Measurements from ENCODE around the gene ISLR2. TPM values are rescaled to one million over a fixed set of nuclear protein-coding genes. Genes with fewer than 3 reads are reported as not detected.

ISLR2 gene
- total RNA-seq, 1 donor from 2014 or later: 9.6 TPM

DNA sequence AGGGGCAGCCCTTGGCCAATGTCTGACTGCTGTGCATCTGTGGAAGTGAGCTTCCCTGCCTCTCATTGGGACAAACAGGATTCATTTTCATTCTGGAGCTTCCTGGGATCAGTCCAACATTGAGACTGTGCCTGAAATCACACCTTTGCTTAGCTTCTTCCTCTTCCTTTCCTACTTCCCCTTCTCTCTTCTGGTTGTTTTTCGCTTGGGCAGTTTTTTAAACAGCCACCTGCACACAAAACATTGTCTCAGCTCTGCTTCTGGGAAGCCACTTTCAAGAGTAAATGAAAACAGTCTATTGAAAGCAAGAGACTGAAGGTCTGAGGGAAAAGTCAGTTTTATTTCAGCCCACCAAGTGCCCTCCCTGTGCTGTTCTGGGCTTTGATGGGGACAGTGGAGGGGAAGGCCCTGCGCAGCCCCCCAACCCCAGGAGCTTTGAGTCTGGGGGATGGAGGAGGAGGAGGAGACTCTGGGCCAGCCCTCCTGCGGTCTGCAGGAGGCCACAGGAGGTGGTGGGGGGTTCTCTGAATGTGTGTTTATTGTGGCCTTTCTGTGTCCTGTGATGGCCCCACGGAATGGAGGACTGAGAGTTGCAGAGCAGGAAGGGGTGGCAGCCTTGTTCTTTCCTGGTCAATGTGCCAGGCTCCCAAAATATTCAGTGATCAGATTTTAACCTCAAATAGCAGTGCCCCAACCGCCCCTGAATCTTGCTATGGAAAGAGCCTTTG is 7.8 kb upstream of the ISLR2 start:
- no peaks in the 10 kb centered on the region for H3K9me3 Mint-ChIP-seq
- peaks cover 34% of the 10 kb centered on the region for H3K27me3 Mint-ChIP-seq (ENCODE audit: low read depth)
- H3K4me1 Mint-ChIP-seq: peaks cover 24% of the 10 kb centered on the region
- DNase-seq (ENCODE audit: low read depth, low spot score): no peak
- no peak overlapping the region for H3K27ac Mint-ChIP-seq (ENCODE audit: unreplicated experiment)
- TF ChIP-seq, protein P1, sequence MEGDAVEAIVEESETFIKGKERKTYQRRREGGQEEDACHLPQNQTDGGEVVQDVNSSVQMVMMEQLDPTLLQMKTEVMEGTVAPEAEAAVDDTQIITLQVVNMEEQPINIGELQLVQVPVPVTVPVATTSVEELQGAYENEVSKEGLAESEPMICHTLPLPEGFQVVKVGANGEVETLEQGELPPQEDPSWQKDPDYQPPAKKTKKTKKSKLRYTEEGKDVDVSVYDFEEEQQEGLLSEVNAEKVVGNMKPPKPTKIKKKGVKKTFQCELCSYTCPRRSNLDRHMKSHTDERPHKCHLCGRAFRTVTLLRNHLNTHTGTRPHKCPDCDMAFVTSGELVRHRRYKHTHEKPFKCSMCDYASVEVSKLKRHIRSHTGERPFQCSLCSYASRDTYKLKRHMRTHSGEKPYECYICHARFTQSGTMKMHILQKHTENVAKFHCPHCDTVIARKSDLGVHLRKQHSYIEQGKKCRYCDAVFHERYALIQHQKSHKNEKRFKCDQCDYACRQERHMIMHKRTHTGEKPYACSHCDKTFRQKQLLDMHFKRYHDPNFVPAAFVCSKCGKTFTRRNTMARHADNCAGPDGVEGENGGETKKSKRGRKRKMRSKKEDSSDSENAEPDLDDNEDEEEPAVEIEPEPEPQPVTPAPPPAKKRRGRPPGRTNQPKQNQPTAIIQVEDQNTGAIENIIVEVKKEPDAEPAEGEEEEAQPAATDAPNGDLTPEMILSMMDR (conservative IDR thresholded peaks at IDR 0.05): no peak
- no peaks in the 10 kb centered on the region for H3K36me3 Mint-ChIP-seq (ENCODE audit: low read depth)
- peak overlapping the region; percentile 47 for H3K4me3 Mint-ChIP-seq

GRCh38 chr15:74123131-74123429 is 7.3 kb upstream of the ISLR2 start:
- H3K4me1 Mint-ChIP-seq: peaks cover 24% of the 10 kb centered on the region
- H3K9me3 Mint-ChIP-seq: no peaks in the 10 kb centered on the region
- TF ChIP-seq, protein P1 (conservative IDR thresholded peaks at IDR 0.05): no peak
- H3K4me3 Mint-ChIP-seq: peak overlapping the region; percentile 47
- no peak overlapping the region for H3K27ac Mint-ChIP-seq (ENCODE audit: unreplicated experiment)
- DNase-seq (ENCODE audit: low read depth, low spot score): no peak
- H3K36me3 Mint-ChIP-seq (ENCODE audit: low read depth): no peaks in the 10 kb centered on the region
- H3K27me3 Mint-ChIP-seq (ENCODE audit: low read depth): peaks cover 35% of the 10 kb centered on the region

GRCh38 chr15:74123658-74124057 is 6.7 kb upstream of the ISLR2 start:
- H3K27ac Mint-ChIP-seq (ENCODE audit: unreplicated experiment): no peak overlapping the region
- peaks cover 24% of the 10 kb centered on the region for H3K4me1 Mint-ChIP-seq
- H3K36me3 Mint-ChIP-seq (ENCODE audit: low read depth): no peaks in the 10 kb centered on the region

GRCh38 chr15:74124196-74124595 is 6.2 kb upstream of the ISLR2 start:
- H3K4me1 Mint-ChIP-seq: peaks cover 28% of the 10 kb centered on the region
- H3K9me3 Mint-ChIP-seq: no peaks in the 10 kb centered on the region
- no peaks in the 10 kb centered on the region for H3K36me3 Mint-ChIP-seq (ENCODE audit: low read depth)
- DNase-seq (ENCODE audit: low read depth, low spot score): no peak
- TF ChIP-seq, protein P1 (conservative IDR thresholded peaks at IDR 0.05): no peak
- H3K4me3 Mint-ChIP-seq: no peak overlapping the region
- peaks cover 46% of the 10 kb centered on the region for H3K27me3 Mint-ChIP-seq (ENCODE audit: low read depth)
- H3K27ac Mint-ChIP-seq (ENCODE audit: unreplicated experiment): no peak overlapping the region

More at GRCh38 chr15:74123658-74124057, 6.7 kb upstream of the ISLR2 start:
- TF ChIP-seq, protein P1 (conservative IDR thresholded peaks at IDR 0.05): no peak
- Mint-ChIP-seq H3K4me3 (no peak overlapping the region), H3K9me3 (no peaks in the 10 kb centered on the region), H3K27me3 (ENCODE audit: low read depth) (peaks cover 41% of the 10 kb centered on the region)
- no peak for DNase-seq (ENCODE audit: low read depth, low spot score)

- no peak for DNase-seq (ENCODE audit: low read depth, low spot score)
- TF ChIP-seq, protein P1 (conservative IDR thresholded peaks at IDR 0.05): no peak
- Mint-ChIP-seq H3K9me3 (no peaks in the 10 kb centered on the region), H3K4me1 (peaks cover 34% of the 10 kb centered on the region), H3K36me3 (ENCODE audit: low read depth) (no peaks in the 10 kb centered on the region), H3K27me3 (ENCODE audit: low read depth) (peaks cover 52% of the 10 kb centered on the region), H3K4me3 (no peak overlapping the region), H3K27ac (ENCODE audit: unreplicated experiment) (no peak overlapping the region)
Observed at GRCh38 chr15:74124759-74125158, 5.6 kb upstream of the ISLR2 start.
